Fibroblast of pulmonary artery (primary cell): ENCODE data around the gene CNTD1.
A peak's percentile ranks its signal among the peaks of the same experiment; 100 is the strongest.
"Not testable (repeated sequence)": the region's sequence is repeated elsewhere in the genome, so short reads cannot be mapped to it uniquely, and the experiment has no call there.

Source experiments
- DNase-seq: peaks from one replicate; pipeline ENCODE4 v3.0.0-alpha.2; 2010; ENCODE audit warnings: low read depth
- H3K4me3 ChIP-seq: replicated peaks from 2 replicates; pipeline ENCODE4 v1.5.1; 2011; ENCODE audit warnings: low read depth, mild to moderate bottlenecking, control low read depth, low read length, moderate library complexity
- TF ChIP-seq, protein P1 (sequence below): IDR thresholded peaks from 2 replicates; pipeline ENCODE4 v1.5.1; 2011; ENCODE audit warnings: mild to moderate bottlenecking, control low read depth, low read length, inconsistent platforms; ENCODE audit errors: missing control alignments

CNTD1 gene

DNA sequence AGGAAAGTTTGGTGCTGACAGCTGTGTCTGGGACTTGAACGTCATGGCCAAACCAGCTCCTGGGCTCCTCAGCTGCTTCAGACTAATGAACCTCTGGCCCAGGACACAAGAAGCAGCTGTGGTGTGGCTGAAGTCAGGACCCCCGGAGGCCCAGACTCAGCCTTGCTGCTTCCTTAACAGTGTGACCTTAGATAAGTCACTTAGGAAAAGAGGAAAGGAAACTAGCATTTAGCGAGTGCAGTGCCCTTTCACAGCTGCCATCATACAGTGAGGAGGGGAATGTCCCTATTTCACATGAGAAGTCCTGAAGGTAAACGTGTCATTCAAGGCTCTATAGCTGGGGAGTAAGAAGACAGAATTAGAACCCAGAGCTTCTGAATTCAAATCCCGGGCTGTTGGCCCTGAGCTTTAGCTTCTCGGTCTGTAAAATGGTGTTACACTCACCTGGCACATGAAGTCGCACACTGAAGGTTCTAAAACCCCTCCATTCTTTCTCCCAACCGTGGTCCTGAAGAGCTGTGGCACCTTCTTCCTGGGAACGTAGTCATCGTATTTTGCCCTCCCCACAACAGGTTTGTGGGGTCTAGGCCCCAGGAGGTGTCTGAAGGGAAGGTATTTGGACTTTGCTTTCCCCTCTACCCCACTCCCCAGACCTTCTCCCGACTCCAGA is 38.5 kb upstream of the CNTD1 start:
- no peak overlapping the region for H3K4me3 ChIP-seq
- TF ChIP-seq, protein P1, sequence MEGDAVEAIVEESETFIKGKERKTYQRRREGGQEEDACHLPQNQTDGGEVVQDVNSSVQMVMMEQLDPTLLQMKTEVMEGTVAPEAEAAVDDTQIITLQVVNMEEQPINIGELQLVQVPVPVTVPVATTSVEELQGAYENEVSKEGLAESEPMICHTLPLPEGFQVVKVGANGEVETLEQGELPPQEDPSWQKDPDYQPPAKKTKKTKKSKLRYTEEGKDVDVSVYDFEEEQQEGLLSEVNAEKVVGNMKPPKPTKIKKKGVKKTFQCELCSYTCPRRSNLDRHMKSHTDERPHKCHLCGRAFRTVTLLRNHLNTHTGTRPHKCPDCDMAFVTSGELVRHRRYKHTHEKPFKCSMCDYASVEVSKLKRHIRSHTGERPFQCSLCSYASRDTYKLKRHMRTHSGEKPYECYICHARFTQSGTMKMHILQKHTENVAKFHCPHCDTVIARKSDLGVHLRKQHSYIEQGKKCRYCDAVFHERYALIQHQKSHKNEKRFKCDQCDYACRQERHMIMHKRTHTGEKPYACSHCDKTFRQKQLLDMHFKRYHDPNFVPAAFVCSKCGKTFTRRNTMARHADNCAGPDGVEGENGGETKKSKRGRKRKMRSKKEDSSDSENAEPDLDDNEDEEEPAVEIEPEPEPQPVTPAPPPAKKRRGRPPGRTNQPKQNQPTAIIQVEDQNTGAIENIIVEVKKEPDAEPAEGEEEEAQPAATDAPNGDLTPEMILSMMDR: no peak
- DNase-seq: no peak

DNA sequence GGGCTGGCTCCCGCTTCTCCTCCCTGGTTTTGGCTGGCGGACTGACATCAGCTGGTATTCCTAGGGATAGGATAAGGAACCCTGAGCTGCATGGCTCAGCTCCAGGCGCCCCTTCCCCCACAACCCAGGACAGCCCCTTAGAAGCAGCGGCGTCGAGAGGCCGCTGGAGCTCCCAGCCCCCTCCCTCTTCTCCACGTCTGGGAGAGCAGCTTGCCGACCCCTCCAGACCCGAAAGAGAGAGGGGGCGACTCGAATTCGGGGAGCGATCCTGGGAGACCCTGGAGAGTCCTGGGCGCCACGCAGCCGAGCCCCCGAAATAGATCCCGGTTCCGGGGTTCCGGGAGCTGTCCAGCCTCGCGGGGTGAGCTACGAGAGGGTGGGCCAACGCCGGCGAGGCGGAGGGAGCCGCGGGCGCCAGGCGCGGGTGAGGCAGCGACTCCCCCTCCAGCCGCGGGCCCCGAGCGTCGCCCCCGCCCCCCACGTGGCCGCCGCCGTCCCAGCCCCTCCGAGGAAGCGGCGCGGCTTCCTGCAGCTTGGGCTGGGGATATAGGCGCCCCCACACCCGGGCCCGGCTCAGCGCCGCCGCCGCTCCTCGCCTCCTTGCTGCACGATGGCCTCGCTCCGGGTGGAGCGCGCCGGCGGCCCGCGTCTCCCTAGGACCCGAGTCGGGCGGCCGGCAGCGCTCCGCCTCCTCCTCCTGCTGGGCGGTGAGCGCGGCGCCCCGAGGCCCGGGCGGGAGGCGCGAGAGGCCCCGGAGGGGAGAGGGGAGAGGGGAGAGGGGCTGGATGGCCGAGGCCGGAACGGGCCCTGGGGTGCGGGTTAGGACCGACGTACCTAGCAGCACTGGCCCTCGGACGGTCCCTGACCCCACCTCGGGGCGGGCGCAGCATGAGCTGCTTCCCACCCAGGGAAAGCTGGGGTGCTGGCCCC is 37.7 kb upstream of the CNTD1 start, which contains the start of gene RAMP2:
TSS of gene RAMP2 (plus strand) at position 576 of the 930 bp plus-strand sequence. CDS start at position 611, 35 bp downstream.
- TF ChIP-seq, protein P1: no peak
- DNase-seq: no peak
- peak within 1 kb of the TSS; percentile 44 for H3K4me3 ChIP-seq

GRCh38 chr17:42761638-42762037 is 37.0 kb upstream of the CNTD1 start:
- TF ChIP-seq, protein P1: no peak
- H3K4me3 ChIP-seq: peak overlapping the region; percentile 44
- no peak for DNase-seq

- H3K4me3 ChIP-seq: no peak overlapping the region
- no peak for DNase-seq
- TF ChIP-seq, protein P1: no peak
Observed at GRCh38 chr17:42766124-42766523, 32.5 kb upstream of the CNTD1 start.

GRCh38 chr17:42767512-42767911 is 31.1 kb upstream of the CNTD1 start:
- TF ChIP-seq, protein P1: no peak
- no peak for DNase-seq
- H3K4me3 ChIP-seq: no peak overlapping the region

- not testable (repeated sequence) for H3K4me3 ChIP-seq, DNase-seq
Observed at GRCh38 chr17:42768006-42768405, 30.7 kb upstream of the CNTD1 start.

- DNase-seq, H3K4me3 ChIP-seq: not testable (repeated sequence)
Observed at GRCh38 chr17:42769964-42770363, 28.7 kb upstream of the CNTD1 start.

GRCh38 chr17:42772945-42773289 is 25.7 kb upstream of the CNTD1 start:
- DNase-seq: no peak
- H3K4me3 ChIP-seq: peak overlapping the region; percentile 95
- TF ChIP-seq, protein P1: no peak
